ENCODE data around the gene ASB5. TPM values are rescaled to one million over a fixed set of nuclear protein-coding genes. Genes with fewer than 3 reads are reported as not detected.

Gene ASB5
- total RNA-seq, 1 experiment from 2014 or later, result not detected

GRCh38 chr4:176241703-176242102, 27.3 kb downstream of the ASB5 start:
- no peaks in the 10 kb centered on the region for H3K9me2 ChIP-seq (ENCODE audit: insufficient read depth)

More at GRCh38 chr4:176241703-176242102, 27.3 kb downstream of the ASB5 start:
- TF ChIP-seq CTCF (IDR thresholded peaks at IDR 0.05 in 2 of 3, conservative IDR thresholded peaks at IDR 0.05 in 1 of 3; ENCODE audit: borderline replicate concordance in 1 of 3, insufficient read depth in 1 of 3, low read depth in 2 of 3, low read length in 2 of 3) (no peak), CBX3 (IDR thresholded peaks at IDR 0.05; ENCODE audit: low read depth) (no peak), TCF7L2 (IDR thresholded peaks at IDR 0.05; ENCODE audit: borderline replicate concordance, extremely low read depth, insufficient read depth, insufficient read length) (no peak), EGR1 (IDR thresholded peaks at IDR 0.05; ENCODE audit: low read depth) (no peak), YY1 (IDR thresholded peaks at IDR 0.05; ENCODE audit: extremely low read depth, insufficient replicate concordance, low read depth, low read length) (no peak), JUND (IDR thresholded peaks at IDR 0.05) (no peak), EZH2 (IDR thresholded peaks at IDR 0.05) (no peak)
- TF ChIP-seq, protein P1, sequence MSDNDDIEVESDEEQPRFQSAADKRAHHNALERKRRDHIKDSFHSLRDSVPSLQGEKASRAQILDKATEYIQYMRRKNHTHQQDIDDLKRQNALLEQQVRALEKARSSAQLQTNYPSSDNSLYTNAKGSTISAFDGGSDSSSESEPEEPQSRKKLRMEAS (IDR thresholded peaks at IDR 0.05), result no peak
- RAD21 ChIA-PET (ENCODE audit: low non-redundant PET in 1 of 2, low total read pairs in 2 of 2, uncharacterized antibody in 2 of 2, unreplicated experiment in 2 of 2), result no interaction called here
- no peak for ATAC-seq
- H3K9me3 ChIP-seq (ENCODE audit: control insufficient read depth in 1 of 2, insufficient read depth in 1 of 2, low read depth in 1 of 2, low read length in 2 of 2), result no peaks in the 10 kb centered on the region
- intact Hi-C loops (cut with micrococcal nuclease), result no loop called here
- no peak overlapping the region for H3K4me3 ChIP-seq (replicated peaks in 1 of 2; ENCODE audit: low read depth in 1 of 2, low read length in 2 of 2)
- no peaks in the 10 kb centered on the region for H3K79me2 ChIP-seq (ENCODE audit: insufficient read depth, low read length)
- no peaks in the 10 kb centered on the region for H3K27me3 ChIP-seq (ENCODE audit: insufficient read depth, low read length)
- BruUV-seq (replicated peaks), result no TSS peak
- no peaks in the 10 kb centered on the region for H3K36me3 ChIP-seq (ENCODE audit: control insufficient read depth in 1 of 2, insufficient read depth in 2 of 2, low read length in 2 of 2)
- CTCF ChIA-PET, result no interaction called here
- no peak overlapping the region for H3K27ac ChIP-seq (ENCODE audit: low read depth, low read length)
- H4K20me1 ChIP-seq (ENCODE audit: insufficient read depth), result no peaks in the 10 kb centered on the region
- no peak overlapping the region for H3K4me2 ChIP-seq (ENCODE audit: low read length)
- no peak overlapping the region for H3K9ac ChIP-seq (ENCODE audit: low read length)
- no peak for DNase-seq (ENCODE audit: low read depth, low spot score)
- POLR2A ChIA-PET, result no interaction called here
- no peaks in the 10 kb centered on the region for H3K4me1 ChIP-seq (ENCODE audit: control insufficient read depth in 1 of 2, insufficient read depth in 2 of 2, low read length in 2 of 2)
- peak overlapping the region; percentile 27 for H2AFZ ChIP-seq (ENCODE audit: low read depth, low read length, poor library complexity, severe bottlenecking)
